Stimulated activated CD4-positive, alpha-beta T cell treated with anti-CD3 and anti-CD28 coated beads, Interleukin-15, amount 100 ng/mL, for 24 hours (primary cell): ENCODE measurements around the gene YWHAQ.

Experiments
- DNase-seq: peaks from one replicate; pipeline ENCODE4 v3.0.0-alpha.2; 2020

Gene YWHAQ

DNA sequence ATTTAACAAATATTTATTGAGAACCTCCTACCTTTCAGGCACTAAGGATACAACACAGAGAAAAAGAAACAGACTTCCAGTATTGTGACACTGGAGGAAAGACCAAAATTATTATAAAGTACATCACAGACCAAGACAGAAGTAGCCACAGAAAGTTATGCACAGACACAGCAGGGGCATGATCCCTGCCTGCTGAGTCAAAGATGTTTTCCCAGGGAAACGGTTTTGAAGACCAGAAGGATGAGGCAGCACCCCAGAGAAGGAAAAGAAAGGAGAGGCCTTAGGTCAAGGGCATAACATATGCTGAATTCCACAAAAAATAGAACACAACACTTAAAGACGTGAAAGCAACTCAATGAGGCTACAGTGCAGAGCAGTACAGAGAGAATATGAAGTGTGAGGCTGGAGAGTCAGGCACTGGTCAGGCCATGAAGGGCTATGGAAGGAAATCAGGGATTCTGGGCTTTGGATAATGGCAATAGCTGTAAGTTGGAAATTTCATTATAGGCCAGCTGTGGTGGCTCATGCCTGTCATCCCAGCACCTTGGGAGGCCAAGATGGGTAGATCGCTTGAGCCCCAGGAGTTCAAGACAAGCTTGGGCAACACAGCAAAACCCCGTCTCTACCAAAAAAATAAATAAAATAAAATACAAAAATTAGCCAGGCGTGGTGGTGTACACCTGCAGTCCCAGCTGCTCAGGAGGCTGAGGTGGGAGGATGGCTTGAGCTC, 83.4 kb downstream of the YWHAQ start:
- no peak for DNase-seq

GRCh38 chr2:9545502-9545901, 85.3 kb downstream of the YWHAQ start:
- no peak for DNase-seq

GRCh38 chr2:9543557-9543956, 87.2 kb downstream of the YWHAQ start:
- DNase-seq: no peak

DNA sequence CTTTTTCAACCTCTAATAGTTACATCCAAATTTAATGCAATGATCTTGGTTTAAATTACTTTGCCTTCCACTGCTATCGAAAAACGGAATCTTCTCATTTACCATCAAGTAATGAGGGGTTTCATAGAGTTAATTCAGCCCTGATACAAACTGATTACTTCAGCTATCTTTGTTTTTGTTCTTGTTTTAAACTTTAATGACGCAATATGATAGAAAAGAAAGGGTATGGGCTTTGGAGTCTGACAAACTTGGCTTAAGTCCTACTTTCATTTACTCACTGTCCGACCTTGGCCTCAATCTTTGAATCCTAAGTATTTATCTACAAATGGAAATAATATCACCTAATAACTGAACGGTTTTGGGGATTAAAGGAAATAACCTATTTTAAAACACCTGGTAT, 91.3 kb downstream of the YWHAQ start:
- DNase-seq: no peak

- no peak for DNase-seq
Measured at GRCh38 chr2:9538000-9538507, 92.7 kb downstream of the YWHAQ start.

- DNase-seq: no peak
Measured at GRCh38 chr2:9536504-9536903, 94.3 kb downstream of the YWHAQ start.

DNA sequence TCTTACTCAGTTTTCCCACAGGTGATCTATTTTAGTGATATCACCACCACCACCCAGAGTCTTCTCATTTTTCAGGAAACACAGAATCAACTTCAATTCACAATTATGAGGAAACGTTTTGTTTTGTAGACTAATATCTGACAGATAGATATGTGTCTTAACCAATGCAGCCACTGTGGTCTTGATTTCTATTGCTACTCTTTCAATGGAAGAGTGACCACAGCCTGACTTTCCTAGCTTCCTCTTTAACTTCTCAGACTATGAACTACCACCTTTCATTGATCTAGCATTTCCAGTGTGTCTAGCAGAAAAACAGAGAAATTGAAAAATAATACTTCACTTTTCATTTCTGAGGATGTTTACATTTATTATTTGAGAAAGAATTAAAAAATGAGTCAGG, 95.6 kb downstream of the YWHAQ start:
- no peak for DNase-seq
